Lower leg skin (tissue), 3 donors: Measurements from ENCODE around the gene WWOX.

ENCODE experiments used
- CTCF ChIP-seq, 3 donors: fragments of 450-650 bp; IDR thresholded peaks; one replicate each; pipeline ENCODE4 v1.5.1; 2016; ENCODE audit warnings: antibody characterized with exemption in 3 of 3, mild to moderate bottlenecking in 3 of 3, moderate library complexity in 2 of 3
- POLR2A ChIP-seq, 2 donors: fragments of 450-650 bp; IDR thresholded peaks; one replicate each; pipeline ENCODE4 v1.6.1; 2016 to 2017; ENCODE audit warnings: antibody characterized with exemption in 2 of 2, mild to moderate bottlenecking in 1 of 2, moderate library complexity in 1 of 2

- TF ChIP-seq CTCF (IDR thresholded peaks at IDR 0.05): no peak
- TF ChIP-seq POLR2A (IDR thresholded peaks at IDR 0.05): no peak
Observed at GRCh38 chr16:78715106-78715505, 615.7 kb downstream of the WWOX start.
